Right atrium auricular region (tissue), 2 donors: ENCODE data around the gene ARGLU1. TPM values are rescaled to one million over a fixed set of nuclear protein-coding genes. Genes with fewer than 3 reads are reported as not detected.
"Not testable (repeated sequence)": the region's sequence is repeated elsewhere in the genome, so short reads cannot be mapped to it uniquely, and the experiment has no call there.

Experiments
- DNase-seq: peaks from one replicate; pipeline ENCODE4 v3.0.0-alpha.2; 2019; ENCODE audit warnings: low spot score
- H3K27ac ChIP-seq, 2 donors: fragments of 200-600 bp; sonication (generic); 1 replicate in 1 of 2; 2 replicates in 1 of 2; pipeline ENCODE4 v1.5.1; 2016 to 2019
- H3K27me3 ChIP-seq, 2 donors: fragments of 200-600 bp; sonication (generic); one replicate each; pipeline versions ENCODE4 v1.5.1 to v1.6.0; 2017 to 2019
- H3K36me3 ChIP-seq: fragments of 200-600 bp; sonication (generic); one replicate; pipeline ENCODE4 v1.5.1; 2016
- H3K4me1 ChIP-seq, 2 donors: fragments of 200-600 bp; sonication (generic); one replicate each; pipeline versions ENCODE4 v1.5.1 to v1.6.0; 2017 to 2019
- H3K4me3 ChIP-seq, 2 donors: fragments of 200-600 bp; sonication (generic); 1 replicate in 1 of 2; 2 replicates in 1 of 2; pipeline ENCODE4 v1.5.1; 2017 to 2019; ENCODE audit warnings: mild to moderate bottlenecking in 1 of 2, moderate library complexity in 1 of 2
- H3K9me3 ChIP-seq, 2 donors: fragments of 200-600 bp; sonication (generic); one replicate each; pipeline ENCODE4 v1.5.1; 2019
- total RNA-seq, 2 donors: library from RNA; depleted of rRNA; stranded (reverse); fragments of >200 nt; gene quantifications; one replicate each; pipeline ENCODE4 v1.1.0, GENCODE V29; 2016
- TF ChIP-seq, protein P1 (sequence below), 2 donors: fragments of 200-600 bp; sonication (generic); IDR thresholded peaks; one replicate each; pipeline ENCODE4 v1.5.1; 2019; ENCODE audit warnings: antibody characterized with exemption in 2 of 2

The ARGLU1 gene
- total RNA-seq, 2 donors from 2014 or later, result 26.1 to 39.9 TPM

DNA sequence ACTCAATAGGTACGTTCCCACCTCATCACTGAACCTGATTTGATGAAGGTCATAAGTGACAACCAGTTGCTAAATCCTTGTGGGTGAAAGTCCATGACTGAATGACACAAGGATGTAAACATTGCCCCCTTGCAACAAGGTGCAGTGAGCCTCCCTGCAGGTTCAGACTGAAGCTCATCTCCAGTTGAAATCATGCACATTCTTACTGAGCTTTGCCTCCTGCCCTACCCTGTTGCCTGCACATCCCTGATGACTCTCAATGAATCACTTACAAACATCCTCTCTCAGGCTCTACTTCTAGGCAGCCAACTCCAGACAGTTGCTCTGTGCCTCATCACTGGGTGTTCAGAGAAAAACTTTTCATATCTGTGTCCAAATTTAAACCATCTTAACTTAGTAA is 42.5 kb upstream of the ARGLU1 start:
- TF ChIP-seq, protein P1, sequence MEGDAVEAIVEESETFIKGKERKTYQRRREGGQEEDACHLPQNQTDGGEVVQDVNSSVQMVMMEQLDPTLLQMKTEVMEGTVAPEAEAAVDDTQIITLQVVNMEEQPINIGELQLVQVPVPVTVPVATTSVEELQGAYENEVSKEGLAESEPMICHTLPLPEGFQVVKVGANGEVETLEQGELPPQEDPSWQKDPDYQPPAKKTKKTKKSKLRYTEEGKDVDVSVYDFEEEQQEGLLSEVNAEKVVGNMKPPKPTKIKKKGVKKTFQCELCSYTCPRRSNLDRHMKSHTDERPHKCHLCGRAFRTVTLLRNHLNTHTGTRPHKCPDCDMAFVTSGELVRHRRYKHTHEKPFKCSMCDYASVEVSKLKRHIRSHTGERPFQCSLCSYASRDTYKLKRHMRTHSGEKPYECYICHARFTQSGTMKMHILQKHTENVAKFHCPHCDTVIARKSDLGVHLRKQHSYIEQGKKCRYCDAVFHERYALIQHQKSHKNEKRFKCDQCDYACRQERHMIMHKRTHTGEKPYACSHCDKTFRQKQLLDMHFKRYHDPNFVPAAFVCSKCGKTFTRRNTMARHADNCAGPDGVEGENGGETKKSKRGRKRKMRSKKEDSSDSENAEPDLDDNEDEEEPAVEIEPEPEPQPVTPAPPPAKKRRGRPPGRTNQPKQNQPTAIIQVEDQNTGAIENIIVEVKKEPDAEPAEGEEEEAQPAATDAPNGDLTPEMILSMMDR (IDR thresholded peaks at IDR 0.05), result no peak
- no peaks in the 10 kb centered on the region for H3K36me3 ChIP-seq
- H3K9me3 ChIP-seq, result no peaks in the 10 kb centered on the region
- no peaks in the 10 kb centered on the region for H3K27me3 ChIP-seq
- H3K27ac ChIP-seq, result no peak overlapping the region
- no peaks in the 10 kb centered on the region for H3K4me1 ChIP-seq
- H3K4me3 ChIP-seq, result no peak overlapping the region
- no peak for DNase-seq

DNA sequence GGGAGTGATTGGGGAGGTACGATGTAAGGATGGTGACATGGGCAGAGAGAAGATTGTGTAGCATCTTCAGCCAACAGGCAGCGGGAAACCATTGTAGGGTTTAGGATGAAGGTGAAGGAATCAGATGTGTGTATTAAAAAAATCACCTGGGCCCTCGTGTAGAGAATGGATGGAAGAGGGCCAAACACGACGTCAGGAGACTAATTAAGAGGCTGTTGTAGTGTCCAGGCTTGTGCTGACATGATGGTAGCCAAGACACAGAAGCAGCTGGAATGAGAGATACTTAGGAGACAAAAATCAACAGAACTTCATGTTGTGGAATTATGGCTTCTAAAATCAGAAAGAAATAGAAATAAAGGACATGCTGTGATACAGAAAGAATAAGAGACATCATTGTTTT is 41.2 kb upstream of the ARGLU1 start:
- H3K9me3 ChIP-seq, result no peaks in the 10 kb centered on the region
- no peaks in the 10 kb centered on the region for H3K4me1 ChIP-seq
- no peaks in the 10 kb centered on the region for H3K36me3 ChIP-seq
- no peak overlapping the region for H3K27ac ChIP-seq
- TF ChIP-seq, protein P1 (IDR thresholded peaks at IDR 0.05), result no peak
- DNase-seq, result no peak
- H3K27me3 ChIP-seq, result no peaks in the 10 kb centered on the region
- no peak overlapping the region for H3K4me3 ChIP-seq

DNA sequence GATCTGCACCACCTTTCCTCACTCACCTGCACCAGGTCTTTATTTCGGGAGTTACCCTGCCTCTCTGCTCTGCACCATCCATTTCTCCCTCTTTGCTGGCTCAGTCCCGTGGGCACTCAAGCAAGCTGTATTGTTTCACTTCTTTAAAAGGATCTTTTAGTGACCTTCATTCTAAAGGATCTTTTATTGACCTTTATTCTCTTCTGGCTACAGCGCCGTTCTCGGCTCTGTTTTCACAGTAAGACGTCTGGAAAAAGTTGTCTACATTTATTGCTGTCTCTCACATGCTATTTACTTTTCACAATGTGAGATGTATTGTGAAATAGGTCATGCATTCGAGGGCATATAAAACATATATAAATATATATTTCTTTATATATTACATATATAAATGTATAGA is 35.6 kb upstream of the ARGLU1 start:
- Histone ChIP-seq H3K36me3 (no peaks in the 10 kb centered on the region), H3K4me1 (no peaks in the 10 kb centered on the region), H3K4me3 (no peak overlapping the region), H3K27me3 (no peaks in the 10 kb centered on the region), H3K27ac (no peak overlapping the region), H3K9me3 (no peaks in the 10 kb centered on the region)
- TF ChIP-seq, protein P1 (IDR thresholded peaks at IDR 0.05), result no peak
- no peak for DNase-seq

GRCh38 chr13:106602178-106602577 is 34.2 kb upstream of the ARGLU1 start:
- H3K4me3 ChIP-seq, result no peak overlapping the region
- no peaks in the 10 kb centered on the region for H3K36me3 ChIP-seq
- H3K4me1 ChIP-seq, result peaks cover 0 to 2% of the 10 kb centered on the region in 2 donors
- H3K9me3 ChIP-seq, result no peaks in the 10 kb centered on the region
- TF ChIP-seq, protein P1 (IDR thresholded peaks at IDR 0.05), result no peak
- no peak for DNase-seq
- no peak overlapping the region for H3K27ac ChIP-seq
- H3K27me3 ChIP-seq, result no peaks in the 10 kb centered on the region

DNA sequence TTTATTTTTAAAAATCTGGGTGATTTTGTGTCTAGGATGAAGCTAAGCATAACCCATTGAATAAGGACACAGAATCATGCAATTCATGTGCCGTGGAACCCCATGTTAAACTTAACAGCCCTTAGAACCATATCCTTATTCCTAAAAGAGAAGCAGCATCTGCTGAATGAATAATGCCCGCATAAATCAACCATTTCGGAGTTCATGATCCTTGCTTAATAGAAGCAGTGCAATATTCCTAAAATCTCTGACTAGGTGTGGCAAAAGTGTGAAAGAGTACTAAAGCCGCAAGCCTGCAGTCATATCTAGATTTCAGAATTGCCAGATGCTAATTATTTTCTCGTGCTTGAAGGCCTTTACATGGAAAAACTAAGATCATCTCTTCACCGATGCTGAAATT is 33.6 kb upstream of the ARGLU1 start:
- TF ChIP-seq, protein P1 (IDR thresholded peaks at IDR 0.05), result no peak
- H3K9me3 ChIP-seq, result no peaks in the 10 kb centered on the region
- no peaks in the 10 kb centered on the region for H3K36me3 ChIP-seq
- no peak overlapping the region for H3K27ac ChIP-seq
- H3K4me3 ChIP-seq, result no peak overlapping the region
- peaks cover 0 to 9% of the 10 kb centered on the region in 2 donors for H3K4me1 ChIP-seq
- DNase-seq, result no peak
- no peaks in the 10 kb centered on the region for H3K27me3 ChIP-seq

- H3K4me3 ChIP-seq, H3K36me3 ChIP-seq, H3K9me3 ChIP-seq, DNase-seq, H3K27ac ChIP-seq, H3K27me3 ChIP-seq: not testable (repeated sequence)
- peaks cover 0 to 12% of the 10 kb centered on the region in 2 donors for H3K4me1 ChIP-seq
These were observed 32.8 kb upstream of the ARGLU1 start for GRCh38 chr13:106600798-106601135.
